Dermis microvascular lymphatic vessel endothelial cell (primary cell): ENCODE measurements around the gene EPB41L2. TPM values are rescaled to one million over a fixed set of nuclear protein-coding genes. Genes with fewer than 3 reads are reported as not detected.
A peak's percentile ranks its signal among the peaks of the same experiment; 100 is the strongest.
"Not testable (repeated sequence)": the region's sequence is repeated elsewhere in the genome, so short reads cannot be mapped to it uniquely, and the experiment has no call there.

Experiments used
- DNase-seq, 2 donors: peaks; one replicate each; pipeline versions ENCODE4 v3.0.0 to v3.0.0-alpha.2; 2010; ENCODE audit warnings: low read depth in 2 of 2
- total RNA-seq: library from RNA; depleted of rRNA; stranded (reverse); fragments of >200 nt; gene quantifications from 2 replicates; pipeline ENCODE4 v1.2.1, GENCODE V29; 2014

The EPB41L2 gene
- total RNA-seq, 1 donor from 2014 or later: 78.8 TPM

GRCh38 chr6:130811932-130812331, 251.1 kb downstream of the EPB41L2 start:
- DNase-seq: no peak

GRCh38 chr6:130810307-130811030, 252.6 kb downstream of the EPB41L2 start:
- DNase-seq: no peak

- not testable (repeated sequence) for DNase-seq
Measured at GRCh38 chr6:130801368-130801767, 261.7 kb downstream of the EPB41L2 start.

- no peak for DNase-seq
Measured at GRCh38 chr6:130797061-130797460, 266.0 kb downstream of the EPB41L2 start.

- peak; percentile 93 for DNase-seq
Measured at GRCh38 chr6:130796313-130796905, 266.6 kb downstream of the EPB41L2 start.

GRCh38 chr6:130794738-130795137, 268.3 kb downstream of the EPB41L2 start:
- DNase-seq: no peak

GRCh38 chr6:130794010-130794697, 268.9 kb downstream of the EPB41L2 start:
- DNase-seq: no peak

Other genes starting within 250 kb of the EPB41L2 start
- gene SMLR1, start 235.8 kb downstream of the EPB41L2 start, total RNA-seq: not detected in 2 replicates
- 1.1 and 1.3 TPM in 2 replicates for gene AKAP7, start 72.2 kb upstream of the EPB41L2 start, total RNA-seq